ENCODE results near the gene FGFBP1. TPM values are rescaled to one million over a fixed set of nuclear protein-coding genes. Genes with fewer than 3 reads are reported as not detected.

FGFBP1 gene
- total and polyA plus RNA-seq, 2 of the 4 experiments (the other 2 are of a cell fraction) = under 0.01 TPM; not detected in 1

DNA sequence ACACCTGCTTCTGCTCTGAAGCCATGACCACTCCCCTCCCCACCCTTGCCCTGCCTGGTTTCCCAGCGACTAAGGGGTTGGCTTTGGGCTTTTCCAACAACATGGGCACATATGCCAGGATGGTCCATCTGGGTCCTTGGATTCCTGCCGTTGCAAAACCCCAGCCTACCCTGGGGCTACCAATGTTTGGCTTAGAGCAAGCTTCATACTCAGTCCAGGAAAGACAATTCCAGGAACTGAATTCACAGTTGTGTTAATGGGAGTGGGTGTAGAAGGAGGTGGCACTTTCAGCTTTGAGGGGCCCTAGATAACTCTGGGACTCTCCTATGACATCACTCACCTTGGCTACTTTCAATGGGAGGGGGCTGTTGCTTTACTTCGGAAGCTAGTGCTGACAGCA, 9.0 kb downstream of the FGFBP1 start:
- WGBS, 2 experiments (ENCODE audit: extremely low coverage in 2 of 2, insufficient read length in 1 of 2) = 63% methylated on average over 1 of the region's 3 CpGs; no CpG with 5 or more reads in 1 of the 2 experiments

More for the DNA sequence above, 9.0 kb downstream of the FGFBP1 start:
- no peak overlapping the region for H3K4ac ChIP-seq (ENCODE audit: low read depth, low read length)
- ChIA-PET POLR2A (ENCODE audit: unreplicated experiment) (no interaction called here), CTCF (no interaction called here)
- no peak overlapping the region for H2BK20ac ChIP-seq (ENCODE audit: low read depth, low read length)
- no peak overlapping the region for H2AFZ ChIP-seq (replicated peaks; ENCODE audit: low read length, poor library complexity)
- H2BK120ac ChIP-seq (ENCODE audit: low read depth, low read length) = no peak overlapping the region
- no peaks in the 10 kb centered on the region for H3K9me3 ChIP-seq (ENCODE audit: control insufficient read depth, insufficient read depth, low read length)
- H3K4me1 ChIP-seq (ENCODE audit: control insufficient read depth, insufficient read depth, low read length) = no peaks in the 10 kb centered on the region
- no peak overlapping the region for H3K4me3 ChIP-seq (ENCODE audit: insufficient read depth, low read depth, low read length)
- H3K14ac ChIP-seq (replicated peaks; ENCODE audit: low read depth, low read length) = no peak overlapping the region
- H4K20me1 ChIP-seq (ENCODE audit: insufficient read depth, low read length) = no peaks in the 10 kb centered on the region
- no peak overlapping the region for H3K18ac ChIP-seq (ENCODE audit: low read depth, low read length)
- TF ChIP-seq BHLHE40 (IDR thresholded peaks at IDR 0.05; ENCODE audit: low read depth, low read length) (no peak), RFX5 (IDR thresholded peaks at IDR 0.05; ENCODE audit: low read depth, low read length) (no peak), MXI1 (IDR thresholded peaks at IDR 0.05; ENCODE audit: borderline replicate concordance, low read depth, low read length) (no peak), SMC3 (IDR thresholded peaks at IDR 0.05; ENCODE audit: low read depth, low read length) (no peak), CTCF (conservative IDR thresholded peaks at IDR 0.05; ENCODE audit: low read depth, low read length) (no peak), CEBPB (IDR thresholded peaks at IDR 0.05; ENCODE audit: low read depth, low read length) (no peak), RCOR1 (IDR thresholded peaks at IDR 0.05; ENCODE audit: insufficient replicate concordance, low read length) (no peak), FOS (IDR thresholded peaks at IDR 0.05; ENCODE audit: low read depth, low read length) (no peak), ELK1 (IDR thresholded peaks at IDR 0.05; ENCODE audit: borderline replicate concordance, low read depth, low read length) (no peak), RAD21 (IDR thresholded peaks at IDR 0.05; ENCODE audit: low read length) (no peak), POLR2A (IDR thresholded peaks at IDR 0.05; ENCODE audit: low read depth, low read length) (no peak), CHD1 (IDR thresholded peaks at IDR 0.05; ENCODE audit: low read depth, low read length) (no peak)
- no peak overlapping the region for H4K91ac ChIP-seq (ENCODE audit: insufficient read depth, low read depth, low read length)
- H3K27me3 ChIP-seq (ENCODE audit: control insufficient read depth, insufficient read depth, low read length) = peaks cover 21% of the 10 kb centered on the region
- H2BK5ac ChIP-seq (ENCODE audit: low read depth, low read length, poor library complexity, severe bottlenecking) = no peak overlapping the region
- H3K4me2 ChIP-seq (ENCODE audit: low read depth, low read length) = no peak overlapping the region
- no peaks in the 10 kb centered on the region for H3K79me1 ChIP-seq (ENCODE audit: low read depth in 1 of 2, low read length in 2 of 2)
- in situ Hi-C loops (cut with MboI; ENCODE audit: low sequenced_read_pairs) = no loop called here
- intact Hi-C loops (cut with micrococcal nuclease) = no loop called here
- no peak for DNase-seq
- no peak for ATAC-seq (ENCODE audit: low read depth)
- no peak overlapping the region for H4K5ac ChIP-seq (ENCODE audit: low read depth, low read length)
- dilution Hi-C loops (cut with HindIII; ENCODE audit: low sequenced_read_pairs, unreplicated experiment) = no loop called here
- no TSS peak for BruUV-seq (replicated peaks)
- no peak overlapping the region for H3K23ac ChIP-seq (ENCODE audit: low read depth, low read length)
- H3K36me3 ChIP-seq (ENCODE audit: control insufficient read depth, insufficient read depth, low read length) = no peaks in the 10 kb centered on the region
- H2AK5ac ChIP-seq (ENCODE audit: low read depth, low read length) = no peak overlapping the region
- no peak overlapping the region for H4K8ac ChIP-seq (ENCODE audit: low read depth in 2 of 2, low read length in 2 of 2)
- no peaks in the 10 kb centered on the region for H3K9me1 ChIP-seq (ENCODE audit: insufficient read depth, low read length)
- H3K9ac ChIP-seq (ENCODE audit: low read depth, low read length) = no peak overlapping the region
- H3K27ac ChIP-seq (ENCODE audit: insufficient read depth, low read length) = no peak overlapping the region
- no peak overlapping the region for H2AK9ac ChIP-seq (replicated peaks; ENCODE audit: low read depth, low read length, poor library complexity)
- H2BK15ac ChIP-seq (ENCODE audit: low read depth, low read length) = no peak overlapping the region
- no peak overlapping the region for H3K56ac ChIP-seq (ENCODE audit: extremely low read depth, insufficient read depth, low read length)

All from IMR-90 (cell line).